HG03342 (cell line): ENCODE results near the gene TMPRSS4.

Experiments
- ATAC-seq: cut with Tn5 transposase; IDR thresholded peaks from one replicate; pipeline ENCODE4 v1.9.1; 2021; ENCODE audit warnings: mild to moderate bottlenecking, moderate library complexity; ENCODE audit not compliant: unreplicated experiment

TMPRSS4 gene

DNA sequence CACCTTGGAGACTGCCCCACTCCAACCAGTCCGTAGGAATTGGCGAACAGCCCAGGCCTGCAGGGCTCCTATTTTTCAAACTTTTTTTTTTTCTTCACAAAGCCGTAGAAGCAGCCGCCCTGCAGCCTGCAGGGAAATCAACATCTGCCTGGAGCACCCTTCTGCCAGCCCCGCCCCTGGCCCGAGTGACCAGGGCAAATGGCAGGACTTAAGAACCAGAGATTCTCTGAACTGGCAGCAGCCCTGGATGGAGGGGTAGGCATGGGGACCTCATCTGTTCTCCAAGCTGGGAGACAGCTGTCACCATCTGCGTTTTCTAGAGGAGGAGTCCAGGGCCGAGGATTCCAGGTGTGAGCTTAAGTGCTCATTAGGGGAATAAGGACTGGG is 94.0 kb downstream of the TMPRSS4 start:
- no peak for ATAC-seq
